WERI-Rb-1 (cell line): Measurements from ENCODE around the gene REXO1.

ENCODE experiments used
- DNase-seq: peaks from one replicate; pipeline ENCODE4 v3.0.0-alpha.2; 2020
- H3K27ac ChIP-seq: fragments of 250-450 bp; sonication (Bioruptor Pico); 2 replicates; pipeline ENCODE4 v1.5.1; 2020; ENCODE audit warnings: mild to moderate bottlenecking, moderate library complexity
- H3K27me3 ChIP-seq: fragments of 250-450 bp; sonication (Bioruptor Pico); 2 replicates; pipeline ENCODE4 v1.5.1; 2021; ENCODE audit warnings: mild to moderate bottlenecking, low read depth, moderate library complexity; ENCODE audit not compliant: insufficient read depth, severe bottlenecking
- H3K36me3 ChIP-seq: fragments of 250-450 bp; sonication (Bioruptor Pico); 2 replicates; pipeline ENCODE4 v1.5.1; 2020; ENCODE audit warnings: mild to moderate bottlenecking, moderate library complexity
- H3K4me3 ChIP-seq: 2 replicates; pipeline ENCODE4 v1.5.1; 2011; ENCODE audit warnings: low read depth, mild to moderate bottlenecking, control low read depth, low read length
- H3K9me3 ChIP-seq: fragments of 250-450 bp; sonication (Bioruptor Pico); 2 replicates; pipeline ENCODE4 v1.5.1; 2021; ENCODE audit warnings: mild to moderate bottlenecking, moderate library complexity; ENCODE audit not compliant: severe bottlenecking
- CTCF ChIP-seq: IDR thresholded peaks from 2 replicates; pipeline ENCODE4 v1.5.1; 2011; ENCODE audit warnings: low read depth, mild to moderate bottlenecking, control low read depth, inconsistent platforms, low read length

The REXO1 gene

GRCh38 chr19:1814833-1815604 lies 33.3 kb downstream of the REXO1 start:
- H3K36me3 ChIP-seq, result peaks cover 46% of the 10 kb centered on the region
- H3K4me3 ChIP-seq, result no peak overlapping the region
- H3K27ac ChIP-seq, result no peak overlapping the region
- no peaks in the 10 kb centered on the region for H3K27me3 ChIP-seq
- H3K9me3 ChIP-seq, result no peaks in the 10 kb centered on the region
- no peak for TF ChIP-seq CTCF
- no peak for DNase-seq

GRCh38 chr19:1814391-1814790 lies 33.9 kb downstream of the REXO1 start:
- TF ChIP-seq CTCF, result no peak
- Histone ChIP-seq H3K27ac (no peak overlapping the region), H3K4me3 (no peak overlapping the region), H3K27me3 (no peaks in the 10 kb centered on the region), H3K9me3 (no peaks in the 10 kb centered on the region), H3K36me3 (peaks cover 39% of the 10 kb centered on the region)
- no peak for DNase-seq

- no peak for TF ChIP-seq CTCF
- no peaks in the 10 kb centered on the region for H3K27me3 ChIP-seq
- H3K4me3 ChIP-seq, result peak overlapping the region; percentile 50
- H3K36me3 ChIP-seq, result peaks cover 33% of the 10 kb centered on the region
- peak overlapping the region; percentile 85 for H3K27ac ChIP-seq
- no peaks in the 10 kb centered on the region for H3K9me3 ChIP-seq
- DNase-seq, result no peak
Measured at GRCh38 chr19:1813192-1814182, 34.8 kb downstream of the REXO1 start.

GRCh38 chr19:1812426-1813191 lies 35.7 kb downstream of the REXO1 start:
- H3K36me3 ChIP-seq, result peaks cover 24% of the 10 kb centered on the region
- peak overlapping the region; percentile 85 for H3K27ac ChIP-seq

More at GRCh38 chr19:1812426-1813191, 35.7 kb downstream of the REXO1 start:
- Histone ChIP-seq H3K9me3 (no peaks in the 10 kb centered on the region), H3K27me3 (no peaks in the 10 kb centered on the region), H3K4me3 (peak overlapping the region; percentile 50)
- peak; percentile 89 for TF ChIP-seq CTCF
- peak; percentile 97 for DNase-seq
